GM12892 (cell line): ENCODE data around the gene SPECC1.

Source experiments
- POLR2A ChIP-seq: IDR thresholded peaks from 2 replicates; pipeline ENCODE4 v1.6.1; 2011; ENCODE audit warnings: low read depth, low read length, control low read depth
- POLR2AphosphoS5 ChIP-seq: IDR thresholded peaks from 2 replicates; pipeline ENCODE4 v1.6.1; 2011; ENCODE audit warnings: low read depth, low read length, control low read depth

GRCh38 chr17:20228410-20228809, 219.3 kb downstream of the SPECC1 start:
- TF ChIP-seq POLR2AphosphoS5 (no peak), POLR2A (no peak)
